Kidney (tissue), 14 donors: ENCODE data around the gene KRT1. TPM values are rescaled to one million over a fixed set of nuclear protein-coding genes. Genes with fewer than 3 reads are reported as not detected.

Experiments
- DNase-seq, 5 donors: peaks; one replicate each; pipeline ENCODE4 v3.0.0-alpha.2; 2013 to 2020
- FAIRE-seq: peaks from 2 replicates; lab custom pipeline; 2012; peaks lifted over from hg19 to GRCh38; lab: Jason Lieb, UNC
- H3K27ac ChIP-seq, 2 donors: one replicate each; pipeline ENCODE4 v1.7.0; 2013; ENCODE audit warnings: low read depth in 2 of 2, low read length in 2 of 2, inconsistent platforms in 1 of 2
- H3K27me3 ChIP-seq: one replicate; pipeline ENCODE4 v1.7.1; 2013; ENCODE audit warnings: low read length, inconsistent platforms; ENCODE audit not compliant: control insufficient read depth, insufficient read depth
- H3K36me3 ChIP-seq, 3 donors: one replicate each; pipeline versions ENCODE4 v1.7.0 to v1.7.1; 2013; ENCODE audit warnings: low read length in 3 of 3, control low read depth in 1 of 3, inconsistent platforms in 1 of 3; ENCODE audit not compliant: insufficient read depth in 3 of 3, control insufficient read depth in 2 of 3
- H3K4me1 ChIP-seq, 3 donors: one replicate each; pipeline versions ENCODE4 v1.7.0 to v1.7.1; 2013; ENCODE audit warnings: low read length in 3 of 3, inconsistent platforms in 1 of 3, low read depth in 1 of 3; ENCODE audit not compliant: control insufficient read depth in 2 of 3, insufficient read depth in 2 of 3
- H3K4me3 ChIP-seq, 3 donors: one replicate each; pipeline versions ENCODE4 v1.7.0 to v1.8.1; 2013; ENCODE audit warnings: low read length in 3 of 3, control low read depth in 1 of 3, inconsistent platforms in 1 of 3
- H3K9ac ChIP-seq, 3 donors: one replicate each; pipeline versions ENCODE4 v1.7.0 to v1.7.1; 2013; ENCODE audit warnings: low read length in 3 of 3, control low read depth in 1 of 3, inconsistent platforms in 1 of 3
- H3K9me3 ChIP-seq, 3 donors: one replicate each; pipeline versions ENCODE4 v1.7.0 to v1.7.1; 2013; ENCODE audit warnings: low read length in 3 of 3, control low read depth in 1 of 3, inconsistent platforms in 1 of 3; ENCODE audit not compliant: control insufficient read depth in 2 of 3, insufficient read depth in 1 of 3
- intact Hi-C: fragments of 100-400 bp; cut with DNase I; formaldehyde crosslinking; loops from one replicate; pipeline ENCODE4 v1.11.1; 2022
- polyA plus RNA-seq: library from polyadenylated mRNA; stranded (reverse); fragments of 350-450 nt; fragmentation: Illumina TruSeq; extraction: RNeasy Lipid Tissue Mini Kit (QIAGEN cat#74804); gene quantifications from one replicate; pipeline ENCODE4 v1.2.3, GENCODE V29; 2014; ENCODE audit warnings: low read depth, low replicate concordance; ENCODE audit not compliant: insufficient read depth
- total RNA-seq: library from RNA; stranded (reverse); fragmentation: NEBNext Ultra II Directional; extraction: Animal tissue kit (Norgen Biotek cat#: 25700); gene quantifications from one replicate; pipeline ENCODE4 v1.2.1, GENCODE V29; 2021
- TF ChIP-seq, protein P1 (sequence below): IDR thresholded peaks from 3 replicates; pipeline ENCODE4 v1.5.1; 2012; ENCODE audit warnings: mild to moderate bottlenecking, moderate library complexity, borderline replicate concordance; ENCODE audit not compliant: insufficient read depth; ENCODE audit errors: extremely low read depth
- donor health status: control.
- donor health status: control.
- donor health status: control.
- donor health status: control.
- donor health status: control.
- donor health status: DM: yes; HTN: yes; CAD: no.
- donor health status: Normal renal cell carcinoma (clear cell type).

KRT1 gene
- total and polyA plus RNA-seq, 2 donors from 2014 or later: not detected

DNA sequence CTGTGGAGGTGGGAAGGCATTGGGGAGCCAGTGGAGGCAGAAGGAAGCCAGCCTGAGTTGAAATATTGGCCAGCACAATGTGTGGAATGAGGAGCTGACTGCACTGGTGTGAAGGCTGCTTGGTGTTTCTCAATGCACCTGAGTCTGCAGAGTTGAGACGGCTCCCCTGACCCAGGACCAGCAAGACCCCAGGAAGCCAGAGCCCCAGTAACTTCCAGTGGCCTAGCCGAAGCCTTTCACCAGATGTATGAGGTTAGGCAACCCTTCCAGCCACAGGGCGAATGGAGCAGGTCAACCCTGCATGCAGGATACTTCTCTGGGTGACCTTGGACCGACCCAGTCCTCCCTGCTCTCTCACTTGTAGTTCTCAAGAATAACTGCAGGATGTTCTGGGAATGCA lies 48.9 kb downstream of the KRT1 start:
- no peak for FAIRE-seq
- intact Hi-C loops: no loop called here
- Histone ChIP-seq H3K36me3 (no peaks in the 10 kb centered on the region), H3K27ac (no peak overlapping the region), H3K9ac (no peak overlapping the region), H3K4me1 (no peaks in the 10 kb centered on the region), H3K9me3 (no peaks in the 10 kb centered on the region), H3K27me3 (no peaks in the 10 kb centered on the region), H3K4me3 (no peak overlapping the region)
- TF ChIP-seq, protein P1, sequence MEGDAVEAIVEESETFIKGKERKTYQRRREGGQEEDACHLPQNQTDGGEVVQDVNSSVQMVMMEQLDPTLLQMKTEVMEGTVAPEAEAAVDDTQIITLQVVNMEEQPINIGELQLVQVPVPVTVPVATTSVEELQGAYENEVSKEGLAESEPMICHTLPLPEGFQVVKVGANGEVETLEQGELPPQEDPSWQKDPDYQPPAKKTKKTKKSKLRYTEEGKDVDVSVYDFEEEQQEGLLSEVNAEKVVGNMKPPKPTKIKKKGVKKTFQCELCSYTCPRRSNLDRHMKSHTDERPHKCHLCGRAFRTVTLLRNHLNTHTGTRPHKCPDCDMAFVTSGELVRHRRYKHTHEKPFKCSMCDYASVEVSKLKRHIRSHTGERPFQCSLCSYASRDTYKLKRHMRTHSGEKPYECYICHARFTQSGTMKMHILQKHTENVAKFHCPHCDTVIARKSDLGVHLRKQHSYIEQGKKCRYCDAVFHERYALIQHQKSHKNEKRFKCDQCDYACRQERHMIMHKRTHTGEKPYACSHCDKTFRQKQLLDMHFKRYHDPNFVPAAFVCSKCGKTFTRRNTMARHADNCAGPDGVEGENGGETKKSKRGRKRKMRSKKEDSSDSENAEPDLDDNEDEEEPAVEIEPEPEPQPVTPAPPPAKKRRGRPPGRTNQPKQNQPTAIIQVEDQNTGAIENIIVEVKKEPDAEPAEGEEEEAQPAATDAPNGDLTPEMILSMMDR: no peak
- peak in 2 of 5 donors; percentile 6 for DNase-seq

DNA sequence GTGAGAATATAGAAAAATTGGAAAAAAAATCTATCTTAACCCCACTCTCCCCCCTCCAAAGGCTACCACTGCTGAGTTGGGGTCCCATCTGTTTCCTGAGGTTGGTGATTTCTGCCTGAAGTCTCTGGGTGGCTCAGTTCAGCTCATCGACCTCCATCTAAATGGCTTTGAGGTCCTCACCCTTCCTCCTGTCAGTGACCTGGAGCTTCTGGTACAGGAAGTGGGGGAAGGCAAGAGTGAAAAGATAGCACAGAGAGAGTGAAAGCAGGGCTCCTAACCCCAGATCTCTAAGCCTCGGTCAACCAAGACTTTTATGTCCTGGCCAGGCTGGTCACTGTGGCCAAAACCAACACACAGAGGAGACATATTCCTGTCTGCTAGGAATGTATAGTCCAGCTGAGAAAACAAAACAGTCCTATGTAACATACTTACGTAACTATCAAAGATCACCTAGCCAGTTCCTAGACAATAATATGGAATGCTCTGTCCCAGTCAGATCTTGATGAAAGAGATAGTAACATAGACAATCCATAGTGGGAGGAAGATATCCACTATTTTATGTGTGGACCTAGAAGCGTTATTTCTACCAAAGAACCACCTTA lies 49.5 kb downstream of the KRT1 start:
- Histone ChIP-seq H3K9ac (no peak overlapping the region), H3K4me3 (no peak overlapping the region), H3K27ac (no peak overlapping the region), H3K36me3 (no peaks in the 10 kb centered on the region), H3K4me1 (no peaks in the 10 kb centered on the region), H3K27me3 (no peaks in the 10 kb centered on the region), H3K9me3 (no peaks in the 10 kb centered on the region)
- FAIRE-seq: no peak
- peak in 1 of 5 donors; percentile 2 for DNase-seq
- intact Hi-C loops: no loop called here
- TF ChIP-seq, protein P1: no peak

DNA sequence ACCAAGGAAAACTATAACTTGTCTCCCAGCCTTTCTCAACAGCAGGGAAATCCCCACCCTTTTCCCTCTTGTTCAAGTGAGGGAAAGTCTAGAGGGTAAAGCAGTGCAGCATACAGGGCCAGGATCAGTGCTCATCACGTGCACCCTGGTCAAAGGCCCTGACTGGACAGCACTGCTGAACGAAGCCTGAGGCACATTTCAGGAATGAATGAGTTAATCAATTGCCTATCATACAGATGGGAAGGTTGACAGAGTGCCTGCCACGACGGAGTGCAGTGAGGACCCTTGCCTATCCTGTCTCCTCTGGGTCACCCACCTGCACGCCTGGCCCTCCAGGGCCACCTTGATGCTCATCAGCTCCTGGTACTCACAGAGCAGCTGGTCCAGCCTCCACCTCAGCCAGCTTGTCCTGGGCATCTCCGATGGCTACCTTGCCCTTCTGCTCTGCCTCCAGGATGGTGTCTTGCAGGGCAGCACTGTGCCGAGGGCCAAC lies 50.2 kb downstream of the KRT1 start:
- Histone ChIP-seq H3K27me3 (no peaks in the 10 kb centered on the region), H3K9me3 (no peaks in the 10 kb centered on the region), H3K27ac (no peak overlapping the region), H3K9ac (no peak overlapping the region), H3K4me1 (no peaks in the 10 kb centered on the region), H3K36me3 (no peaks in the 10 kb centered on the region), H3K4me3 (no peak overlapping the region)
- intact Hi-C loops: no loop called here
- TF ChIP-seq, protein P1: no peak
- no peak for FAIRE-seq
- DNase-seq: peak in 2 of 5 donors; percentile 6 to 7
